ENCODE data around the gene KCNJ1.

Gene KCNJ1

GRCh38 chr11:128901653-128902514 is 34.8 kb upstream of the KCNJ1 start:
- no peak for DNase-seq

DNA sequence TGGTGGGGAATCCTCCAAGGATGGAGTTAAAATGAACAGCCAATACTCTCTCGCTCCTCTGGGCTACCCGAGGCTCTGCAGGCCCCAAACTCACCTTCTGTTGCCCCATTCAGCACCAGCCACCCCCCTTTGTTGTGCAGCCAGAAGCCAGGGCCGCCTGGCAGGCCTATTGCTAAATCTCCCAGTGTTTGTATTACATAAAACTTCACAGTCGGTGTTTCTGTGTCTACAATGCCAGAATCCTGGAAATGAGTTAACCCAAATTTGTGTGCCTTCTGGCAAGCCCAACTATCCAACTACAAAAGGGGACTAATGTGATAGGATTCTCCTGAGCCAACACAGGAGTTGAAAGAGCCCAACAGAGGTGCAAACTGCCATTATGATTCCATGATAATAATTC is 33.4 kb upstream of the KCNJ1 start:
- DNase-seq = no peak

DNA sequence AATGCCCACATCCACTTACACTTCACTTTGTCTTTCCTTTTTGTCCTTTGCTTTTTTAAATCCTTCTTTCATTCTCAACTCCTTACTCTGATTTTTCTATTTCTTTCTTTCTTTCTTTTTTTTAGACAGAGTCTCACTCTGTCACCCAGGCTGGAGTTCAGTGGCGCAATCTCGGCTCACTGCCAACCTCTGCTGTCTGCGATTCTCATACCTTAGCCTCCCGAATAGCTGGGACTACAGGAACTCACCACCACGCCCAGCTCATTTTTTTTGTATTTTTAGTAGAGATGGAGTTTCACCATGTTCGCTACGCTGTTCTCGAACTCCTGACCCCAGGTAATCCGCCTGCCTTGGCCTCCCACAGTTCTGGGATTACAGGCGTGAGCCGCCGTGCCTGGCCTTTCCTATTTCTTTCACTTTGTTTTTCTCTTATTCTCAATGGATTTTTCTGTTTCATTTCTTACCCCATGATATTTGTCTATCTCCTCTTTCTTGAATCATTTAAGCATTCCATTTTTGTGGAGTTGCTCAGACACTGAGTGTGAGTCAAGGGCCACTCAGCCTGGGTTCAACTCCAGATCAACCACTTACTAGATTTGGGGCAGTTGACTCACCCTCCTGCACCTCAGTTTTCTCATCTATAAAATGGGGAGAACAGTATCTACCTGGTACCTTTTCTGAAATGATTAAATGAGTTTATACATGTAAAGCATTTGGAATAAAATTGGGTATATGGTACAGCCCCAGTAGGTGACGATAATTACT is 31.7 kb upstream of the KCNJ1 start:
- DNase-seq = no peak

- DNase-seq = no peak
These were observed 30.7 kb upstream of the KCNJ1 start for GRCh38 chr11:128897826-128898225.

- DNase-seq = no peak
These were observed 29.3 kb upstream of the KCNJ1 start for GRCh38 chr11:128896356-128896755.

GRCh38 chr11:128895526-128895925 is 28.4 kb upstream of the KCNJ1 start:
- no peak for DNase-seq

DNA sequence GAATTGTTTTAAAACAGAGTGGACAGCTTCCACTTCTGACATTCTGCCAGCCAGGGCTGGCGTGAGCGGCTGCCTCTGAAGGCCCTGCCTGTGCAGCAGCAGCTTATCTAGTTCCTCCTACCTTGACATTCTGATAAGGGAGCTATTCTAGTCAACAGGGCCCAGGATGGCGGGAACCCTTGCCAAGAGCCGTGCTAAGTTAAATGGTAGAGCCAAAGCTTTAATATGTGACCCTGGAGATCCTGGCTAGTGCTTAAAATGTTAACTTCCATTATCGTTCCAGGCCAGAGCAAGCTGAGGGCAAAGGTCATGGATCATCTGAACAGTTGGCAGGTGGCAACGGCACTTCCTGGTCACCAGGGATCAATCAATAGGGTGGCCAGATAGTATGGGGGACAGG is 27.6 kb upstream of the KCNJ1 start:
- DNase-seq = no peak

GRCh38 chr11:128894286-128894681 is 27.2 kb upstream of the KCNJ1 start:
- DNase-seq = no peak

DNA sequence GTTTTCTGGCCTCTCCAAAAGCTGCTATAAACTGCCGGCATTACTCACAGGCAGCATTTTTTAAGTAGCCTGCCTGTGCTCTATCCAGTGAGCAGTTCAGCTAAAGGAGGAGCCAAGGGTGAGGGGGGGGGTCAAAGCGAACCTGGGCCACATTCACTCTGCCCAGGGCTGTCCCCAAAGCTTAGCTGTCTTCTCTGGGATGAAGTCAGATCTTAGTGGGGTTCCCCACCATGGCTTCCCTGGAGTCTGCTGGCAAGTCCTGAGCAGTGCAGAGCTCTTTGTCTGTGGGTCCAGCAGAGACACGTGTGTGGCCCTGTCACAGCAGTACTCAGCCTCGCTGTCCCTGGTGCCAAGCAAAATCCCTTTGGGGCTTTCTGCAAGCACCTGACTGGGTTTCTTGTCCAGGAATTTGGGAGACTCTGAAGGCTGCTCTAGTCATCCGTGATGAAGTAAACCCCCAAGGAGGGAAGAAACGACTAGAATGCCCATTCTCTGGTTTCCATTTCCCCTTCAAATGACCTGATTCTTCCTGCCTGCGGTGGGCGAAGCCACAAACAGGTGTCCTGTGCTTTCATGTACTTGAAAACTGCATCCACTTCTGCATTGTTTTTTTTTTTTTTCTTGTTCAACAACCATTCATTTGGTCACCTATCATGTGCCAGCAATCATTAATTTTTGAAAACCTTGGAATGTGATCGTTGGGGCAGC is 26.6 kb upstream of the KCNJ1 start:
- DNase-seq = no peak

DNA sequence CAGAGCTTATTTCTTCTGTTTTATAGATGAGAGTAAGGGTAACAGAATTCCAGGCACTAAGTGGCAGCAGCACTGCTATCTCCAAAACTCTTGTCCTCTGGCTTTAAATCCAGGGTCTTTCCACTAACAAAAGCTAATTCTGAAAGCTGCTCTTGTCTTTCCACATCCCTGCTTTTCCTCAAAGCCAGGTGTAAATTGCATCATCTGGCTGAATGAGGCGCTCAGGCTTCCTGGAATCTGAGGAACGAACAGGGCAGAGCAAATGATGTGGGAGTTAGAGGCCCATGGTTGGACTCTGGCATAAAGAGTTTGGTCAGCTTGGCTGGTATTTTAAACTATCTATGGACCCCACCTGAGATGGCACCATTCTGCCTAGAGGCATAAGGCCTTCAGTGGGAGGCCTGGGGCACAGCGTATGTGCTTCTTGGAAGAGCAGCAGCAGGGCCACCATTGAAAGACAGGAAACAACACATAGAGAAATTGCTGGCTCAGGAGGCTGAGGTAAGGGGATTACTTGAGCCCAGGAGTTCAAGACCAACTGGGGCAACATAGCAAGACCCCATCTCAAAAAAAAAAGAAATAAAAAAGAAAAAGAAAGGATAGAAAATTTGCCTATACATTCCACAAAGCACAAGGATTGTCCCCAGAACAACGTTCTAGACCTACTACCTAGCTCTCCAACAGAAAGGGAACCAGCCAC is 25.9 kb upstream of the KCNJ1 start:
- DNase-seq = no peak

DNA sequence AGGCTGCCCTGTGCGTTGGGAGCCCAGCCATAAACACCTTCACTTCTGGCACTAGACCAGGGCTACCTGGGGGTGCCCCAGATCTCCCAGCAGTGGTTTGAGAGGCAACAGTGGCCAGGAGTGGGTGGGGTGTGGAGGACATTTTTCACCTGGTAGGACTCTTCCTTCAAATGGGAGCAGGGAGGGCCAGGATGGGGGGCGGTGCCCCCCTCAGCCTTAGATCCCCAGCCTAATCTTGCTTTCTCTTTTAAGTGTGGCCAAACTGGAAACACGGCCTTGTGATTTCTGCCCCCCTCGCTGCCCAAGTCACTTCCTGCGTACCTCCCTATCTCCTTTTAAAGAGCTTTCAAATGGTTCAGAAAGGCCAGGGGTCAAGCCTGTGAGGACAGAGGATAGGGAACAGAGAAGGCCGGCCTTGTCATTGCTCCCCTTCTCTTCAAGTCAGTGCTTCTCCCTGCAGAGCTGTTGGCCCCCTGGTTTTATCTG is 24.9 kb upstream of the KCNJ1 start:
- no peak for DNase-seq

- no peak for DNase-seq
These were observed 23.7 kb upstream of the KCNJ1 start, which contains the start of gene KCNJ5 for GRCh38 chr11:128890543-128891368. TSS of gene KCNJ5 (plus strand) at chr11:128891356. CDS start at chr11:128911274, 19,918 bp downstream.

DNA sequence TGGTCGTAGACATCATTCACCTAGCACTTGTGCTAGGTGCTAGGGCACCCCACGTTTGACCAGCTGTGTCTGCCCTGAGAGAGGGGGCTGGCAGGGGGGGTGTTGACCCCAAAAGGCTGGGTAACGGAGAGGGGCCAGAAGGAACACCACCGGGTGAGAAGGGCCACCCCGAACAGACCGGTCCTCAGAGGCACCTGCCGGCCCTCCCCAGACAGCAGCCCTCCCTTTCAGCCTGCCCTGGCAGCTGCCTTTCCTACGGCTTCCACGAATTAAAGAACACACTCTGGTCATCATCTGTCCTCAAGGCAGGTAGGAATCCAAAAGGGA is 23.1 kb upstream of the KCNJ1 start:
- no peak for DNase-seq

DNA sequence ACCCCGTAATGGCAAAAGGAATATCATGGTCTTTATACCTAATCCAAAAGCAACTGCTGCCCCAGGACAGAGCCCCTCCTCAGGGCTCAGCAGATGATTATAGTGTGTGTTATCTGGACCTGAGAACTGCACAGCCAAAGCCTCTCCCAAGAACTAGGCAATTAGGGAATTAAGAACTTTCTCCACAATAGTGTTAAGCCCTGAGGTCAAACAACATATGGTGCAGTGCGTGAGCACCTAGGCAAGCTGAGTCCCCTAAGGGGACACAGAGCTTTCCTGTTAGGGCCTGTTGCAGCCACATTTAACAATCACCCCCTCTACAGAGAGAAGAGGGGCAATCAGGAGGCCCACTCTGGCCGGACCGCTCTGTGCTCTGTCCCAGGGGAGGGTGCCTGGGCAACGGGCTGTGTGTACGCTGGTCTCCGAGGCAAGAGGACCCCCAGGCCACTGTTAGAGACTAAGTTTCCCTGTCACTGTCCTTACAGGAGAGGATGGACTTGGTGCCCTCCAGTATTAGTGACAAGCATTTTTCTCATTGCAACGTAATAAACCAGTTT is 22.6 kb upstream of the KCNJ1 start:
- DNase-seq = no peak

DNA sequence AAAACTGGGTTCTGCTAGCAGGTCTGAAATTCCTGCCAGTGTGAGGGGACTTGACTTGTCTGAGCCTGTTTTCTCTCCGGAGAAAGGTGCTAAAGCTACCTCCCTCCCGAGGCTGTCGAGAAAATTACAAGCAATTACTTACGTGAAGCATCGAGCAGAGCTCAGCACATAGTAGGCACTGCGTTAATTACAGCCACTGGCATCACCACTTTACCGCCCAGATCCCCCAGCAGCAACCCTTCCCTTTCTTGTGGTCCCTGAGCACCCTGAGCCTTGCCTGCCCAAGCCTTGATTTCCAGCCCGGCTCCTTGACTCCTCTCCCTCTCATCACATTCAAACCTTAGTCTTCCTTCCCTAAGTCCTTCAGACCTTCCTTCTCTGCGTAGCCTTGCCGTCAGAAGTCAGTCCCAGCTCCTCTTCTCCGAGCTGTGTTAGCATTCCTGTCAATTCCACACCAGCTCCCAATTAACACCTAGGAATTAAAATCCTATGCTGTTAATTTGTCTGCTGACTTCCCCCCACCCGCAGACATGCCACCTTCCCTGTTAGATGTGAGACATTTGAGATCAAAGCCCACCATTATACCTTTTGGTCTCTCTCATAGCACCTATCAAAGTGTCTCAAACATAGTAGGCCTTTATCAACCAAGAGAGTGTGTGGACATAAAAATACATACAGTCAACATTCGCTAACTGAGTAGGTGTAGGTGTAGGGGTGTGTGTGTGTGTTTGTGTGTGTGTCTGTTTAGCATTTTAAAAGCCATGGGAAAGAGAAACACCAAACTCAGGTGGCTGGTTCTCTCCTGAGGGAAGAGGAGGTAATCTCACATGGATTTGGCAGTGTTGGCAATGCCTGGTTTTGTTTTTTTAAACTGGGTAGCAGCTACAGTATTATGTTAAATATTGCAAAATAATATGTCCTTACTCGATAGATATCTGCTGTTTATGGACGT is 21.2 kb upstream of the KCNJ1 start:
- DNase-seq = no peak

GRCh38 chr11:128886406-128887124 is 19.5 kb upstream of the KCNJ1 start:
- DNase-seq = no peak

- DNase-seq = peak; percentile 15
These were observed 17.7 kb upstream of the KCNJ1 start for GRCh38 chr11:128884703-128885338.

- DNase-seq = no peak
These were observed 17.0 kb upstream of the KCNJ1 start for GRCh38 chr11:128884054-128884453.

DNA sequence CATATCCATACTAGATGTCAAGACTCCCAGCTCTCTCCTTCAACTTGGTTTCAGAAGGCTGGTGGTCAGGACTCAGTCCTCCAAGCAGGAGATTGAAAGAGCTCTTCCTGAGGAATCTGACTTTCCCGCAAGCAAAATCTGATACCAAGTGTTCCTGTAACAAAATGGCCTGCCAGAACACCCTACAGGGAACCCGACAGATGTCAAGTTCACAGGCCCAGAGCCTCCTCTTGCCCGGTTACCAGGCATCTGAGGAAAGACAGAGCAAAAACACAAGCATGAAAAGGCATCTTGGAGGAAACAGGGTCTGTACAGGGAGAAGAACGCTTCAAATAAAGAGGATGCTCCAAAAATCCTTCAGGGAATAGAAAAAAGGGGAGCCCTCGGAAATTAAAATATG is 15.4 kb upstream of the KCNJ1 start:
- DNase-seq = no peak
